ENCODE data around the gene FOXQ1.

DNA sequence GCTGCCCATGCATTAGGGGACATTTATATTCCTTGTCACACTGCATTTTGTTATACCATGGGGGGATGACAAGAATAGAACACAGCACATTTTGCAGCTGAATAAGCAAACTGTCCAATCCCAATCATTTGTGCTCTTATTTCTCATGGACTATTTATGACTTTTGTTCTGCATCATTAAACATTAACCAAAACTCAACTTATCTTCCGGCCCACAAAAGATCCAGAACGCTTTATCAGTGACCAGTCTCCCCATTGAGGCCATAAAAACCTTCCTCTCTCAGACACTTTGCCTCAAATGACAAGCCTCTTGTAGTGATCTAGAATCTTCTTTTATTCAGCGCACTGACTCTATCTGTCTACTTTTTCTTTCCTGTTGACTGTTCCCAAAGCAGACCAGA, 28.4 kb upstream of the FOXQ1 start:
- no peak for TF ChIP-seq POLR2A (IDR thresholded peaks at IDR 0.05; ENCODE audit: low read length)
- TF ChIP-seq GATA1 (IDR thresholded peaks at IDR 0.05; ENCODE audit: low read depth, low read length) = no peak

Measured in erythroblast (primary cell).